Measurements from ENCODE around the gene CACNA1S.
A peak's percentile ranks its signal among the peaks of the same experiment; 100 is the strongest.

The CACNA1S gene

DNA sequence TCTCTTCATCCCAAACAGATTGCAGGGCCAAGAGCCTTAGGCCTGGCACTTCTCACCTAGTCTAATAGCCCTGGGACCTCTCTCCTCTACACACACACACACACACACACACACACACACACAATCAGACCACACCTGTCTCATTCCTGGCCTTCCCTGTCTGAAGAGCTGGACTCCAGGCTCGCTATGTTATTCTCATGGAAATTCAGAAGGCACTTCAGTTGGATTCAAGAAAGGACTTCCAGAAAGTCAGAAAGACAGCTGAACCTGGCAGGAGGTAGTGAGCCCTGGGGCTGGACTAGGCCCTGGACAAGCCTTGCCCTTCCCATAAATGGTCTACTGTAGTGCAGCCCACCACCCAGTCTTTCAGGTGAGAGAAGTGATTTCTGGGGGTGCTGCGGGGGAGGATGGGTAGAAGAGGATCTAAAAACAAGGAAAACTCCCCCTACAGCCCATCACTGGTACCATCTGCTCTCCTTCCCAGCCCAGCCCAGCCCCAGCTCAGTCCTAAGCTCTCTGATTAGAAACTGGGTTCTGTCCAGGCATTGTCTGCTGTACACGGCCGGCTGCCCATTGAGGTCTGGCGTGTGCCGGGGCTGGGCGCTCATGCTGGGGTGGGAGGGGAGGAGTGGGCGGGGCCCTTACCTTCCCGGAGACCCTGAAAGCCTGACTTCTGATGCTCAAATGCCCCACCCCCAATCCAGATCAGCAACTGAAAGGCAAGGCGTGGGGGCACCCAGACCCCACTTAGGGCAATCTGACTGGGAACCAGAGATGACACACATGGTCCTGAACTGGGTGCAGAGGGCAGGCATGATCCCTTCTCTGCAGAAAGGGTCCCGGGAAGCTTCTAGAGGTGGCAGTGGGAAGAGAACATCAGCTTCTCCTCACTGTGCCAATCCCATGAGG lies 91.3 kb downstream of the CACNA1S start:
- Mint-ChIP-seq H3K9me3 (no peaks in the 10 kb centered on the region), H3K27ac (peak overlapping the region; percentile 96), H3K36me3 (ENCODE audit: low read depth) (peaks cover 12% of the 10 kb centered on the region), H3K4me3 (peak overlapping the region; percentile 88), H3K27me3 (no peaks in the 10 kb centered on the region), H3K4me1 (ENCODE audit: low read depth) (peaks cover 91% of the 10 kb centered on the region)

DNA sequence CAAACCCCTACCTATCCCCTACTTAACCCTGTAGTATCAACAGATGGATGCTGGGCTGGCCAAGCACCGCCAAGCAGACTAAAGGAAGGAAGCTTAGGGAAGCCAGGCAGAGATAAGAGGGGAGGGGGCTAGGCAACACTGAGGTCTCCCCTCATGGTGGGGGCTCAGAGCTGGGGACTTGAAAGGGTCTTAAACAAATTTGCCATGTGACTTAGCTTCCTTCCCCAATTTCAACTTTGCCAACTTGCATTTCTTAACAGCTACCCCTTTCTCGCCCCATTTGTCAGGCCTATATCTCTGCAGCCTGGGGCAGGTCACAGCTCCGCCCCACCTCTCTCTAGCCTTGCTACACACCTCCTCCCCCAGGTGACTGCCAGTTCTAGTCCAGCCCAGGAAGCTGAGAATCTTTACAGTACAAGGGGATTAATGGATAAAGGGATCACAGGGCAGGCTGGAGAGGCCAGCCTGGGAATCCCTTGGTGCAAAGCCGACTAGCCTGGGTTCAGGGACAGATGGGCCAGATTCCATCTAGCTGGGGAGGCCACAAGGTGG lies 92.1 kb downstream of the CACNA1S start:
- Mint-ChIP-seq H3K4me3 (peak overlapping the region; percentile 88), H3K27me3 (no peaks in the 10 kb centered on the region), H3K4me1 (ENCODE audit: low read depth) (peaks cover 91% of the 10 kb centered on the region), H3K9me3 (no peaks in the 10 kb centered on the region), H3K27ac (peak overlapping the region; percentile 96), H3K36me3 (ENCODE audit: low read depth) (peaks cover 12% of the 10 kb centered on the region)

DNA sequence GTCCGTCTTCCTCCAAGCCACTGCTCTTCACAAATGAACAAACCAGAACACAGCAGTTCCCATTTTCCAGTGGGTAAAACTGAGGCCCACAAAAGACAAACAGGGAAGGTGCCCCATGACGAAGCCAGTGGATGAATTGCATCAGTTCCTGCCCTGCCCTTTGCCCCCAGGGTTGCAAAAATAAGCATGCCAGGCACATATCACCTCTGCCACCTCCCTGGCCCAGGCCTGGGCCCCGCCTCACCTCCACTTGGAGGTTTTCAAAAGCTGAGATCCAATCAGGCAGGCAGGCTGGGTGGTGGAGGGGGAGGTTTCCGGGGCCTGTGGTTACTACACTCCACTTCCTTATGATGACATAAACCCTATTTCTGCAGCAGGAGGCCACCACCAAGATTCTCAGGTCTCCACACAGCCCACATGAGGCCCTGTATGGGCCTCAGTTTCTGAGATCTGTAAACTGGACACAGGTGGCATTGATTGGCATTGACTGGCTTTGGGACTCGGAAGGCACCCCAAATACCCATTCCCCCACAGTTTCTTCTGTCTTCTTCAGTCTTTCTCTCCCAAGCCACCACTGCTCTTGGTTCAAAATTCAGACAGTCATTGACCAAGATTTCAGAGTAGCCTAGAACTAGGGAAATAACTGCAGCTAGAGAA lies 92.8 kb downstream of the CACNA1S start:
- Mint-ChIP-seq H3K27me3 (no peaks in the 10 kb centered on the region), H3K36me3 (ENCODE audit: low read depth) (peaks cover 12% of the 10 kb centered on the region), H3K27ac (peak overlapping the region; percentile 96), H3K9me3 (no peaks in the 10 kb centered on the region), H3K4me3 (peak overlapping the region; percentile 88), H3K4me1 (ENCODE audit: low read depth) (peaks cover 91% of the 10 kb centered on the region)

DNA sequence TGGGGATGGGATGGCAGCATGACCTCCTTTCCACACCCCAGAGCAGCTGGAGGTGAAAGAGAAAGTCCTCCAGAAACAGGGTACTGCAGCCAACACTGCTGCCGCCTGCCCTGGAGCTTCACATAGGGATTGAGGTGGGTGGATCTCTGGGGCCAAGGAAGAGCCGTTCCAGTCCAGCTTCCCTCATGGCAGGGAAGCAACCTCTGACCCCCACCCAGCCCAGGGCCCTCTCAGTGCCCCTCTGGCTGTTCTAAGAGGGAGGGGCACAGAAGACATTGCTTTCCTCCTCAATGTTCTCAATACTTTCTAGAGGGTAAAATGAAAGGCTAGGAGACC lies 94.4 kb downstream of the CACNA1S start:
- H3K9me3 Mint-ChIP-seq = no peaks in the 10 kb centered on the region
- peak overlapping the region; percentile 96 for H3K27ac Mint-ChIP-seq
- peaks cover 96% of the 10 kb centered on the region for H3K4me1 Mint-ChIP-seq (ENCODE audit: low read depth)
- peaks cover 12% of the 10 kb centered on the region for H3K36me3 Mint-ChIP-seq (ENCODE audit: low read depth)
- H3K4me3 Mint-ChIP-seq = peak overlapping the region; percentile 35
- no peaks in the 10 kb centered on the region for H3K27me3 Mint-ChIP-seq

DNA sequence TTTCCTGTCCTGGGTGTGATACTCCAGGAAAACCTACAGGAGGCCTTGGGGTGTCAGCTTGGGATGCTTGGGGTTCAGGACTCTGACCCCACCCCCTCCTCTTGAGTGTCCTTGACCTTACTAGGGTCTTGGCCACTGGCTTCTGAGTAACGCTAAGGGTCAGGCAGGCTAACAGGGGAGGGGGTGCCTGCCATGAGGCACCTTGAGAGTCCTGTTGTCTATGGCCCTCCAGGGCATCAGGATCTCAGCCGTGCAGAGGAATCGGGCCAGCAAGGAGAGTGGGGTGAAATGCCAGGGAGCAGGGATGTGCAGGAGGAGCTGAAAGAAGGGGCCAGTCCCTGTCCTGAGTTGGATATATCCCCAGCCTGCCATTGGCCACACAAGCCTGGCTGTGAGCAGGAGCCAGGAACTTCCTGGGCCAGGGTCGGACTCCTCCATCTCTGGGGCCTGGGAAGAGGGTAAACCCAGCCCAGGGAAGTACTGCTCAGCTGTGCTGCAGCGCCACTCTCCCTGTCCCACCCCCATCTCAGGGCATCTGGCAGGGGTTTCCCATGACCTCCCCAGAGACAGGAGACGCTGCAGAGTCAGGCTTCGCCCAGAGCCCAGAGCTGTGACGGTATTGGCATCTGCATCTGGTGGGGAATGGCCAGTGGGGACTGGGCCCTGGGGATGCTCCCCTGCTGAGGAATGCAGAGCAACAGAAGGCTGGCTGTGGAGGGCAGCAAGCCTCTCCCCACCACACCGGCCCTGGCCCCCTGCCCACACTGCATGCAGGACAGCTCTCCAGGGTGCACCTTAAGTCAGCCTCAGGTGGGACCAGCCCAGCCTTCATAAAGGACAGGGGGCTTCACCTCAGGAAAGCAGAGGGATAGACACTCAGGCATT lies 95.0 kb downstream of the CACNA1S start:
- Mint-ChIP-seq H3K36me3 (ENCODE audit: low read depth) (peaks cover 12% of the 10 kb centered on the region), H3K27me3 (no peaks in the 10 kb centered on the region), H3K27ac (peak overlapping the region; percentile 96), H3K4me3 (peak overlapping the region; percentile 49), H3K4me1 (ENCODE audit: low read depth) (peaks cover 96% of the 10 kb centered on the region), H3K9me3 (no peaks in the 10 kb centered on the region)

DNA sequence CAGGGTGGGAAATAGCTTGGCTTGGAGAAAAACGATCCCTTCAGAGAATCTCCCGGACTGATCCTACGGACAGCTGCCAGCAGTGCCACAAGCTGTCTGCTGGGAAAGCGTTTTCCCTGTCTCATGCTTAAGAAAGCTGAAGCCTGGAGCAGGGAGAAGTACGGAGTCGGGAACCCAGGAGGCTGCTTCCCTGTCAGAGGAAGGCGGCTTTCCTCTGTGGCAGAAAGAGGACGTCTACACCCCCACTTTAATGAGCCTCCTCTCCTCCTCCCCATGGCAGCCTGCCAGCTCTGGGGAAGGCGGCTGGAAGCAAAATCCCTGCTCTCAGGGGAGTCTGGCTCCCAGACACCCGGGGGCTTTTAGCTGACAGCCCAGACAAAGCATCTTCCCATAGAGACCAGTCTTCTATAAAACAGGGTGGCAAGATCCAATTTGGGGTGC lies 96.0 kb downstream of the CACNA1S start:
- Mint-ChIP-seq H3K27me3 (no peaks in the 10 kb centered on the region), H3K4me3 (peak overlapping the region; percentile 62), H3K4me1 (ENCODE audit: low read depth) (peaks cover 96% of the 10 kb centered on the region), H3K9me3 (no peaks in the 10 kb centered on the region), H3K27ac (peak overlapping the region; percentile 93), H3K36me3 (ENCODE audit: low read depth) (peaks cover 16% of the 10 kb centered on the region)

DNA sequence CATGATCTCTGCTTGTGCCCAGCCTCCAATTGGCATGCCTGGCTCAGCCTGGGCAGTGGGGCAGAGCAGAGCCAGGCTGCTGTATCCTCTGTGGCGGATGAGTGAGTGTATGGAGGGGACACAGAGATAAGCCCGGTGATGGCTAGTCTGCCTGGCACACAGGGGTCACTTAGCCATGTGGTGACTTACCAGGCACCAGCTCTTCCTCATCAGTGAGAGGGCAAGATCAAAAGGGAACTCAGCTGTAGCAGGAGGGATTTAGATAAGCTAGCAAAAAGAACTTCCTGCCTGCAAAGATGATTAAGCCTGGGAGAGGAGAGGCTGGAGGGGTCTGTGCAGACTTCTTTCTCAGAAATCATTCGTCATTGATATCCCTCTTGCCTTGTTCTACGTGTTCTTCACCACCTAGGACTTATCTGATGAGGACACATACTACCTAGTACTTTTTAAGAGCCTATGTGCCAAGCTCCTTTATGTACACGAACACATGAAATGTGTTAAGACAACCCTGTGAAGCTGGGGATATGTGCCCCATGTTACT lies 96.6 kb downstream of the CACNA1S start:
- Mint-ChIP-seq H3K4me1 (ENCODE audit: low read depth) (peaks cover 94% of the 10 kb centered on the region), H3K27me3 (no peaks in the 10 kb centered on the region), H3K9me3 (no peaks in the 10 kb centered on the region), H3K36me3 (ENCODE audit: low read depth) (peaks cover 16% of the 10 kb centered on the region), H3K4me3 (peak overlapping the region; percentile 62), H3K27ac (peak overlapping the region; percentile 93)

DNA sequence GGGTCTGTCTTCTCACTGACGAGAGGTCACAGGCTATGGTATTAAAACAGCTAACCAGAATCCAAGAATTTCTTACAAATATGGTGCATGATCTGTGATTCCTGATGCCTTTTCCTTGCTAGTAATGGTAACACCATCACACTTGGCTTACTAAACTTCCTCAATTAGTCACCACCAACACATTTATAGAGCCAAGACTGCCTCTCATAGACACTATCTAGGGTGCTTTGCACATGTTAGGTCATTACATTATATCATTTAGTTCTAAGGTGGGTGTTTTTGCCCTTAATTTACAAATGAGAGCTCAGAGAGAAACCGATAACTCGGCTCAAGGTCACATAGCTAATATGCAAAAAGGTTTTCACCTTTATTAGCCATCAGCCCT lies 97.4 kb downstream of the CACNA1S start:
- Mint-ChIP-seq H3K9me3 (no peaks in the 10 kb centered on the region), H3K36me3 (ENCODE audit: low read depth) (peaks cover 16% of the 10 kb centered on the region), H3K27ac (peak overlapping the region; percentile 10), H3K4me3 (no peak overlapping the region), H3K27me3 (no peaks in the 10 kb centered on the region), H3K4me1 (ENCODE audit: low read depth) (peaks cover 89% of the 10 kb centered on the region)

DNA sequence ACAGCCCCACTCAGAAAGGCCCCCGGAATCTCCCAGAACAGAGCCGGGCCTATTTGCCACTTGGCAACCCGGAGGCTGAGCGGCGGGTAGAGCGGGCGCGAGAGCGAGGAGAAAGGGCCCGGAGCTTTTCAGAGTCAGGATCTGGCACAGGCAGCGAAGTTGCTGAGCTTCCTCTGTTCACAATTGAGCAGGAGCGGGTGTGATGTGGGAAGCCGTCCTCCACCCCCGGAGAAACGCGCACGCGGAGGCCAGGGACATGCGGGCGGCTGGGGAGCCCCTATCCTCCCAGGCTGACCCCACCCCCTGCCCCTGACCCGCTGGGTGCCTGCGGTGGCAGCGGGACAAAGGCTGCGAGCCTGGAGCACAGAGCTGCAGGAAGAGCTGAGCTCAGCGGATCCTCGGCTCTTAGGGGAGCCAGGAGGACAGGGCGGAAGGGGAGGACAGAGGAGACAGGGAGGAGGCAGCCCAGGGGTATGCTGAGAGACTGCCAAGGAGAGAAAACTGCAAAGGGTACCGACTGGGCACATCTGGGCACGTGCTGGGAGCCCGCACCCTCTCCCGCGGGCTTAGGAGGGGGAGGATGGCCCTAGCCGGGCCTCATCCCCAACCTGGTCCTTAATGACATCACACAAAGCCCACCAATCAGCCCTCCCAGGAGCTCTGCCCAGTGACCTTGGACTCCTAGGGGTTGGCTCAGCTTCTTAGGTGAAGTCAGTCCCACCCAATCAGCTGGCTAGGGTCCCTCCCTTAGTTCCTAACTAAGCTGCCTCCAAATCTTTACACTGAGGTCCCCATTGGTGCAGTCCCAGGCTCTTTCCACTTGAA lies 98.0 kb downstream of the CACNA1S start:
- Mint-ChIP-seq H3K27ac (peak overlapping the region; percentile 45), H3K4me3 (no peak overlapping the region), H3K36me3 (ENCODE audit: low read depth) (peaks cover 16% of the 10 kb centered on the region), H3K9me3 (no peaks in the 10 kb centered on the region), H3K4me1 (ENCODE audit: low read depth) (peaks cover 89% of the 10 kb centered on the region), H3K27me3 (no peaks in the 10 kb centered on the region)

DNA sequence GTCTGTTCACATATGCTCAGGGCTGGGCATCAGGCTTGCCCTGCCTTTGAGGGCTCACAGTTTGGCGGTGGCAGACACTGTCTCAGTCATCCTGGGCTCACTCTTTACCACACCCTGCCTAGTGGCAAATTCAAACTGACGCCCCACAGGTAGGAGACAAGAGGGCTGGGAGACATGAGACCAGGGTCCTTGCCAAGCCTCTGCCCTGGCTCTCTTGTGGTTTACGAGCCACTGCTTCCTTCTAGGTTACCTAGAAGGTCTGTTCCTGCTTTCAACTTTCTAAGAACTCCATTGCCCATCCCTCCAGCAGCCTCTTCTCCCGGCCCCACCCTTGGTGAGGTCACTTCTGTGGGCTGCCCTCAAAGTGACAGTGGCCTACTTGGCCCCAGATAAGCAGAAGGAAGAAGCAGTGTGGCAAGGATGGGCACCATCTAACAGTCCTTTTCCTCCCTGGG lies 99.2 kb downstream of the CACNA1S start:
- Mint-ChIP-seq H3K27ac (peak overlapping the region; percentile 60), H3K4me3 (no peak overlapping the region), H3K27me3 (no peaks in the 10 kb centered on the region), H3K4me1 (ENCODE audit: low read depth) (peaks cover 83% of the 10 kb centered on the region), H3K36me3 (ENCODE audit: low read depth) (peaks cover 12% of the 10 kb centered on the region), H3K9me3 (no peaks in the 10 kb centered on the region)

DNA sequence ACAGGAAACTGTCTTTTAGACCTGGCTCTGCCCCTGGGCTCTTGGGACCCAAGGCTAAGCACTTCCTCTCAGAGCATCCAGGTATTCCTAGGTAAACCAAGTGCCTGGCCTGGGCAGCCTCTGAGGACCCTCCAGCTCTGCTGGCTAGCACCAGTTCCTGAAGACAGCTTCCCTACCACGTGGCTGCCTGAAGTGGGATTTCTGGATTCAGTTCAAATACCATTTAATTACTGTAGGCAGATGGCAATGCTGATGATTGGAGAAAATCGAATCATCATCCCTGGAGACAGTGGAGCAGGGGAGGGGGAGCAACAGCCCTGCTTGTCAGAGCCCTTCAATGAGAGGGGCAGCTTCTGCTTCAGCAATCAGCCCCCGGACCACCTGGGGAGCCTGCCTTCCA lies 100.6 kb downstream of the CACNA1S start:
- Mint-ChIP-seq H3K4me1 (ENCODE audit: low read depth) (peaks cover 69% of the 10 kb centered on the region), H3K27ac (no peak overlapping the region), H3K4me3 (no peak overlapping the region), H3K27me3 (no peaks in the 10 kb centered on the region), H3K9me3 (no peaks in the 10 kb centered on the region), H3K36me3 (ENCODE audit: low read depth) (peaks cover 11% of the 10 kb centered on the region)

DNA sequence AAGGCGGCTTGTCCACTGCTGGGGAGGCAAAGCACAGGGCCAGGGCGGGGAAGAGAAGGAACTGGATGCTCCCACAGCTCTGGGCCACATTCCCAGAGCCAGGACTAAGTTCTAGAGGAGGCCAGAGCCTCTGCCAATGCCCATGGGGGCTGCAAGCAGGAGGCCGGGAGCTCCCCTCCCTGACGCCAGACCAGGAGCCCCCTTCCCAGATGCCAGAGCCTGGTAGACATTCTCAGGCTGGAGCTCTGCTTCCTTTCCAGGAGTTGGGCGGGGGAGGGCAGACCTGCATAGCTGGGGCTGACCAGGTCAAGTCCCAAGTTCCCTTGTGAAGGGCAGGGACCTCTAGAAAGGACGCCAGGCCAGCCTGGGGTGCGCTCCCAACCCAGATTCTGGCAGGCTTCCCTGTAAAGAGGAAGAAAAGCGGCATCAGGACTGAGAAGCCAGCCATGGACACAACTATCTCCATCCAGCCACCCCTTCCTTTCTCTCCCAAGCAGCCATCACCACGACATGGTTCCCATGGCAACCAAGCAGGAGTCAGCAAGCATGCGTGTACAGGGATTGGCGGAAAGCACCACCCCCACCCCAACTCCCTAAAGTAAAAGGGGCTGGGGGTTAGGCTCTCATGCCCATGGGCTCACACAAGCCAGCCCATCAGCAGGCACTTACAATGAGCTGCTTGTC lies 102.1 kb downstream of the CACNA1S start:
- peak overlapping the region; percentile 26 for H3K27ac Mint-ChIP-seq
- H3K27me3 Mint-ChIP-seq = no peaks in the 10 kb centered on the region
- peaks cover 14% of the 10 kb centered on the region for H3K36me3 Mint-ChIP-seq (ENCODE audit: low read depth)
- no peak overlapping the region for H3K4me3 Mint-ChIP-seq
- H3K4me1 Mint-ChIP-seq (ENCODE audit: low read depth) = peaks cover 54% of the 10 kb centered on the region
- no peaks in the 10 kb centered on the region for H3K9me3 Mint-ChIP-seq

DNA sequence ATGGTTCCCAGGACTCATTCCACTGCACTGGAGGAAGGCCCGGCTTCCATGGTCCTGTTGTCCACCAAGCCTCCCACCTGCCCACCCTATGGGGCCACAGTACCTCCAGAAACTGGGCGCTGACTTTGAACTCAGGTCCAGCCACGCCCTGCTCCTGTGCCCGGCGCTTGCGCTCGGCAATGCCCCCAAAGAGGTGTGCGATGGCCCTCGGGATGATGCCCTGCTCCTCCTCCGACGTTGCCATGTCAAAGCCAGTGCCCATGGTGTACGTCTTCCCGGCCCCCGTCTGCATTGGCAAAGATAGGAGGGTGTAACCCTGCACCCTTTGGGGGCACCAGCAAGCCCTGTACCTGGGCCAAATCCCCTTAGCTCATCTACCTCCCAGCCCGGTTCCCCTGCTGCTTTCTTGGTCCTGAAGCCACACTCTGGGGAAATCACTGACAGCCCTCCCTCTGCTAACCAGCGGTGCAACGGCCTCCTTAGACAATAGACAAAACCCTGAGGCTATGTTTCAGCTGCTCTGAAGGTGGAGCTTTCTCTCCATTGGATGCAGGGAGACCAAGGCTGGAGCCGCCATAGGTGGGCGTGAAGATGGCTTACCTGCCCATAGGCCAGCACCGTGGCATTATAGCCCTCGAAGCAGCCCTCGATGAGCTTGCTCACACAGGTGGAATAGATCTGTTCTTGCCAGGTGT lies 103.4 kb downstream of the CACNA1S start:
- H3K36me3 Mint-ChIP-seq (ENCODE audit: low read depth) = peaks cover 14% of the 10 kb centered on the region
- no peaks in the 10 kb centered on the region for H3K9me3 Mint-ChIP-seq
- H3K27me3 Mint-ChIP-seq = no peaks in the 10 kb centered on the region
- H3K4me1 Mint-ChIP-seq (ENCODE audit: low read depth) = peaks cover 45% of the 10 kb centered on the region
- no peak overlapping the region for H3K4me3 Mint-ChIP-seq
- H3K27ac Mint-ChIP-seq = no peak overlapping the region

All from stimulated activated naive CD8-positive, alpha-beta T cell treated with anti-CD3 and anti-CD28 coated beads, Interleukin-15, Interleukin-2, amounts not matched to agents 100 ng/mL and 50 ng/mL, for 24 hours (primary cell).